Right renal pelvis (tissue), 4 donors: Measurements from ENCODE around the gene ST8SIA1. TPM values are rescaled to one million over a fixed set of nuclear protein-coding genes. Genes with fewer than 3 reads are reported as not detected.
A peak's percentile ranks its signal among the peaks of the same experiment; 100 is the strongest.
"Not testable (repeated sequence)": the region's sequence is repeated elsewhere in the genome, so short reads cannot be mapped to it uniquely, and the experiment has no call there.

Experiments
- DNase-seq, 4 donors: peaks; one replicate each; pipeline ENCODE4 v3.0.0-alpha.2; 2013; ENCODE audit warnings: low read depth in 4 of 4, low spot score in 3 of 4, missing footprints in 1 of 4
- polyA plus RNA-seq, 4 donors: library from polyadenylated mRNA; unstranded; fragments of 120-200 nt; gene quantifications; one replicate each; pipeline ENCODE4 v1.2.1, GENCODE V29; 2013; ENCODE audit not compliant: insufficient read length in 4 of 4

The ST8SIA1 gene
- 1 to 10 TPM; 5.3 to 6.3 (median 5.9) TPM for polyA plus RNA-seq

GRCh38 chr12:22334410-22335100 lies at the start of gene ST8SIA1:
Gene ST8SIA1 (minus strand): TSS chr12:22334707. CDS start chr12:22334232, 475 bp downstream.
- DNase-seq: peak in 3 of 4 donors; percentile 26 to 36 (median 29)

GRCh38 chr12:22380031-22380430 lies 45.5 kb upstream of the ST8SIA1 start:
- no peak for DNase-seq

- peak in 1 of 4 donors; percentile 8 for DNase-seq
These were observed 43.4 kb upstream of the ST8SIA1 start for GRCh38 chr12:22377731-22378496.

GRCh38 chr12:22376596-22377150 lies 42.2 kb upstream of the ST8SIA1 start:
- not testable (repeated sequence) for DNase-seq

GRCh38 chr12:22374508-22374907 lies 40.0 kb upstream of the ST8SIA1 start:
- no peak for DNase-seq

- DNase-seq: no peak
These were observed 37.9 kb upstream of the ST8SIA1 start for GRCh38 chr12:22372277-22372837.

- no peak for DNase-seq
These were observed 31.7 kb upstream of the ST8SIA1 start for GRCh38 chr12:22366181-22366580.

- DNase-seq: no peak
These were observed 27.3 kb upstream of the ST8SIA1 start for GRCh38 chr12:22361785-22362184.

- DNase-seq: no peak
These were observed 26.3 kb upstream of the ST8SIA1 start for GRCh38 chr12:22360774-22361173.

GRCh38 chr12:22357531-22357930 lies 23.0 kb upstream of the ST8SIA1 start:
- DNase-seq: no peak

GRCh38 chr12:22356231-22356630 lies 21.7 kb upstream of the ST8SIA1 start:
- no peak for DNase-seq

- no peak for DNase-seq
These were observed 20.6 kb upstream of the ST8SIA1 start for GRCh38 chr12:22355011-22355580.

GRCh38 chr12:22353615-22354325 lies 19.3 kb upstream of the ST8SIA1 start:
- DNase-seq: no peak

GRCh38 chr12:22350886-22351285 lies 16.4 kb upstream of the ST8SIA1 start:
- DNase-seq: no peak

- DNase-seq: no peak
These were observed 13.7 kb upstream of the ST8SIA1 start for GRCh38 chr12:22348208-22348607.

GRCh38 chr12:22340143-22340542 lies 5.6 kb upstream of the ST8SIA1 start:
- DNase-seq: no peak

- DNase-seq: no peak
These were observed 5.2 kb upstream of the ST8SIA1 start for GRCh38 chr12:22339691-22340090.

GRCh38 chr12:22335794-22336166 lies 1.3 kb upstream of the ST8SIA1 start:
- DNase-seq: no peak

GRCh38 chr12:22333713-22334409 lies 646 bp downstream of the ST8SIA1 start:
- peak in 1 of 4 donors; percentile 18 for DNase-seq
